IPS-20b (cell line): Measurements from ENCODE around the gene EMSY.
"Not testable (repeated sequence)": the region's sequence is repeated elsewhere in the genome, so short reads cannot be mapped to it uniquely, and the experiment has no call there.

Experiments used
- H3K27ac ChIP-seq: one replicate; pipeline ENCODE4 v1.5.1; 2013; ENCODE audit warnings: low read length
- H3K27me3 ChIP-seq: 2 replicates; pipeline ENCODE4 v1.6.1; 2013; ENCODE audit warnings: mild to moderate bottlenecking, low read length, inconsistent platforms; ENCODE audit not compliant: insufficient read depth
- H3K36me3 ChIP-seq: 2 replicates; pipeline ENCODE4 v1.6.1; 2013; ENCODE audit warnings: low read depth, mild to moderate bottlenecking, inconsistent platforms, low read length, moderate library complexity; ENCODE audit not compliant: insufficient read depth
- H3K4me1 ChIP-seq: 2 replicates; pipeline ENCODE4 v1.6.1; 2013; ENCODE audit warnings: mild to moderate bottlenecking, control low read depth, inconsistent platforms, low read length, moderate library complexity; ENCODE audit not compliant: insufficient read depth
- H3K4me3 ChIP-seq: 2 replicates; pipeline ENCODE4 v1.5.1; 2013; ENCODE audit warnings: mild to moderate bottlenecking, low read length, inconsistent platforms
- H3K9ac ChIP-seq: 2 replicates; pipeline ENCODE4 v1.6.1; 2013; ENCODE audit warnings: low read depth, mild to moderate bottlenecking, inconsistent platforms, low read length, moderate library complexity
- H3K9me3 ChIP-seq: 2 replicates; pipeline ENCODE4 v1.6.1; 2013; ENCODE audit warnings: mild to moderate bottlenecking, low read depth, low read length, inconsistent platforms; ENCODE audit not compliant: insufficient read depth

Gene EMSY

GRCh38 chr11:76444384-76445120 lies at the start of gene EMSY:
Gene EMSY (plus strand): TSS chr11:76445018. CDS start chr11:76446939, 1,921 bp downstream.
- H3K9me3 ChIP-seq = no peaks in the 10 kb centered on the region
- peaks cover 32% of the 10 kb centered on the region for H3K36me3 ChIP-seq
- peak within 1 kb of the TSS; percentile 97 for H3K9ac ChIP-seq
- H3K27ac ChIP-seq = peak within 1 kb of the TSS; percentile 68
- no peaks in the 10 kb centered on the region for H3K27me3 ChIP-seq
- peak within 1 kb of the TSS; percentile 87 for H3K4me3 ChIP-seq
- peaks cover 28% of the 10 kb centered on the region for H3K4me1 ChIP-seq

GRCh38 chr11:76395296-76395695 lies 49.5 kb upstream of the EMSY start:
- Histone ChIP-seq H3K36me3 (no peaks in the 10 kb centered on the region), H3K27me3 (no peaks in the 10 kb centered on the region), H3K4me3 (no peak overlapping the region), H3K9ac (no peak overlapping the region), H3K4me1 (no peaks in the 10 kb centered on the region), H3K9me3 (no peaks in the 10 kb centered on the region), H3K27ac (no peak overlapping the region)

GRCh38 chr11:76397383-76397782 lies 47.4 kb upstream of the EMSY start:
- no peaks in the 10 kb centered on the region for H3K4me1 ChIP-seq
- no peaks in the 10 kb centered on the region for H3K27me3 ChIP-seq
- no peak overlapping the region for H3K4me3 ChIP-seq
- no peaks in the 10 kb centered on the region for H3K36me3 ChIP-seq
- H3K27ac ChIP-seq = no peak overlapping the region
- H3K9me3 ChIP-seq = no peaks in the 10 kb centered on the region
- H3K9ac ChIP-seq = no peak overlapping the region

- H3K9me3 ChIP-seq = no peaks in the 10 kb centered on the region
- H3K27ac ChIP-seq = no peak overlapping the region
- H3K27me3 ChIP-seq = no peaks in the 10 kb centered on the region
- H3K4me3 ChIP-seq = no peak overlapping the region
- H3K9ac ChIP-seq = no peak overlapping the region
- no peaks in the 10 kb centered on the region for H3K36me3 ChIP-seq
- no peaks in the 10 kb centered on the region for H3K4me1 ChIP-seq
Observed at GRCh38 chr11:76400967-76401366, 43.9 kb upstream of the EMSY start.

- not testable (repeated sequence) for H3K36me3 ChIP-seq, H3K4me3 ChIP-seq, H3K4me1 ChIP-seq, H3K9ac ChIP-seq, H3K27me3 ChIP-seq, H3K9me3 ChIP-seq, H3K27ac ChIP-seq
Observed at GRCh38 chr11:76401484-76401883, 43.3 kb upstream of the EMSY start.

- Histone ChIP-seq H3K4me1 (no peaks in the 10 kb centered on the region), H3K9me3 (no peaks in the 10 kb centered on the region), H3K4me3 (no peak overlapping the region), H3K36me3 (no peaks in the 10 kb centered on the region), H3K27me3 (no peaks in the 10 kb centered on the region), H3K9ac (no peak overlapping the region), H3K27ac (no peak overlapping the region)
Observed at GRCh38 chr11:76406359-76406758, 38.5 kb upstream of the EMSY start.

- H3K4me3 ChIP-seq = no peak overlapping the region
- no peaks in the 10 kb centered on the region for H3K4me1 ChIP-seq
- no peaks in the 10 kb centered on the region for H3K36me3 ChIP-seq
- H3K27ac ChIP-seq = no peak overlapping the region
- H3K27me3 ChIP-seq = no peaks in the 10 kb centered on the region
- H3K9me3 ChIP-seq = no peaks in the 10 kb centered on the region
- H3K9ac ChIP-seq = no peak overlapping the region
Observed at GRCh38 chr11:76408171-76408965, 36.5 kb upstream of the EMSY start.

- Histone ChIP-seq H3K9ac (no peak overlapping the region), H3K27ac (no peak overlapping the region), H3K36me3 (no peaks in the 10 kb centered on the region), H3K4me1 (no peaks in the 10 kb centered on the region), H3K9me3 (no peaks in the 10 kb centered on the region), H3K4me3 (no peak overlapping the region), H3K27me3 (no peaks in the 10 kb centered on the region)
Observed at GRCh38 chr11:76410851-76411357, 33.9 kb upstream of the EMSY start.

- no peak overlapping the region for H3K4me3 ChIP-seq
- no peaks in the 10 kb centered on the region for H3K4me1 ChIP-seq
- no peaks in the 10 kb centered on the region for H3K9me3 ChIP-seq
- H3K27ac ChIP-seq = no peak overlapping the region
- H3K9ac ChIP-seq = no peak overlapping the region
- H3K27me3 ChIP-seq = 0 out of 2 replicates have a peak, but pooled peaks cover 4% of the 10 kb centered on the region
- H3K36me3 ChIP-seq = no peaks in the 10 kb centered on the region
Observed at GRCh38 chr11:76415073-76415472, 29.7 kb upstream of the EMSY start.

GRCh38 chr11:76419896-76420295 lies 24.9 kb upstream of the EMSY start:
- Histone ChIP-seq H3K36me3 (no peaks in the 10 kb centered on the region), H3K27ac (no peak overlapping the region), H3K9me3 (no peaks in the 10 kb centered on the region), H3K27me3 (0 out of 2 replicates have a peak, but pooled peaks cover 4% of the 10 kb centered on the region), H3K4me3 (no peak overlapping the region), H3K4me1 (no peaks in the 10 kb centered on the region), H3K9ac (no peak overlapping the region)

GRCh38 chr11:76424379-76424778 lies 20.4 kb upstream of the EMSY start:
- H3K4me1 ChIP-seq = no peaks in the 10 kb centered on the region
- no peaks in the 10 kb centered on the region for H3K9me3 ChIP-seq
- no peak overlapping the region for H3K27ac ChIP-seq
- no peaks in the 10 kb centered on the region for H3K36me3 ChIP-seq
- H3K4me3 ChIP-seq = no peak overlapping the region
- no peak overlapping the region for H3K9ac ChIP-seq
- no peaks in the 10 kb centered on the region for H3K27me3 ChIP-seq

GRCh38 chr11:76424891-76425290 lies 19.9 kb upstream of the EMSY start:
- H3K9me3 ChIP-seq = no peaks in the 10 kb centered on the region
- no peak overlapping the region for H3K9ac ChIP-seq
- no peaks in the 10 kb centered on the region for H3K36me3 ChIP-seq
- H3K27ac ChIP-seq = no peak overlapping the region
- H3K4me3 ChIP-seq = no peak overlapping the region
- H3K27me3 ChIP-seq = no peaks in the 10 kb centered on the region
- no peaks in the 10 kb centered on the region for H3K4me1 ChIP-seq
